Naive thymus-derived CD4-positive, alpha-beta T cell (primary cell): Measurements from ENCODE around the gene SH3YL1. TPM values are rescaled to one million over a fixed set of nuclear protein-coding genes. Genes with fewer than 3 reads are reported as not detected.
A peak's percentile ranks its signal among the peaks of the same experiment; 100 is the strongest.

ENCODE experiments used
- ATAC-seq: fragments of 150-1000 bp; cut with Tn5 transposase; 2 replicates; pipeline ENCODE4 v1.10.0; 2021; ENCODE audit warnings: mild to moderate bottlenecking, moderate library complexity
- CTCF ChIA-PET: fragments of 350-600 bp; sonication (Branson Sonifier 250); formaldehyde crosslinking; loops from one replicate; lab custom pipeline; 2021; ENCODE audit warnings: antibody characterized with exemption; lab: Charles Lee
- POLR2A ChIA-PET: fragments of 350-600 bp; sonication (Branson Sonifier 250); formaldehyde crosslinking; loops from one replicate; lab custom pipeline; 2021; ENCODE audit warnings: antibody characterized with exemption, inconsistent platforms; lab: Charles Lee
- DNase-seq, 9 donors: peaks; one replicate each; pipeline versions ENCODE4 v3.0.0 to v3.0.0-alpha.2; 2020 to 2022; ENCODE audit warnings: mixed read lengths in 1 of 9
- H3K27ac ChIP-seq: one replicate; pipeline ENCODE4 v1.7.0; 2013; ENCODE audit warnings: mild to moderate bottlenecking, low read depth, low read length, moderate library complexity
- H3K27me3 ChIP-seq, 2 donors: one replicate each; pipeline ENCODE4 v1.7.0; 2013; ENCODE audit warnings: low read length in 2 of 2, mild to moderate bottlenecking in 2 of 2, moderate library complexity in 2 of 2; ENCODE audit not compliant: control insufficient read depth in 2 of 2, insufficient read depth in 2 of 2
- H3K36me3 ChIP-seq, 3 experiments: 1 replicate in 2 of 3; 2 replicates in 1 of 3; pipeline ENCODE4 v1.7.0; 2013; ENCODE audit warnings: low read length in 3 of 3, mild to moderate bottlenecking in 3 of 3, moderate library complexity in 1 of 3; ENCODE audit not compliant: insufficient read depth in 3 of 3, control insufficient read depth in 2 of 3
- H3K4me1 ChIP-seq, 2 donors: one replicate each; pipeline ENCODE4 v1.7.0; 2013; ENCODE audit warnings: low read length in 2 of 2, mild to moderate bottlenecking in 2 of 2, moderate library complexity in 1 of 2; ENCODE audit not compliant: control insufficient read depth in 2 of 2, insufficient read depth in 2 of 2
- H3K4me3 ChIP-seq: 2 replicates; pipeline ENCODE4 v1.7.0; 2013; ENCODE audit warnings: mild to moderate bottlenecking, low read length
- H3K9me3 ChIP-seq, 3 experiments: 1 replicate in 2 of 3; 2 replicates in 1 of 3; pipeline ENCODE4 v1.7.0; 2013; ENCODE audit warnings: low read length in 3 of 3; ENCODE audit not compliant: control insufficient read depth in 2 of 3
- H3K27ac Mint-ChIP-seq, 9 donors: one replicate each; pipeline ENCODE4 v1.8.0; 2020 to 2022; ENCODE audit warnings: mixed read lengths in 9 of 9, mild to moderate bottlenecking in 8 of 9, moderate library complexity in 5 of 9, inconsistent platforms in 2 of 9
- H3K27me3 Mint-ChIP-seq, 5 donors: one replicate each; pipeline ENCODE4 v1.8.0; 2021 to 2022; ENCODE audit warnings: mixed read lengths in 5 of 5, mild to moderate bottlenecking in 1 of 5
- H3K36me3 Mint-ChIP-seq, 5 donors: one replicate each; pipeline ENCODE4 v1.8.0; 2020 to 2022; ENCODE audit warnings: mixed read lengths in 5 of 5, mild to moderate bottlenecking in 3 of 5, inconsistent platforms in 1 of 5
- H3K4me1 Mint-ChIP-seq, 7 donors: one replicate each; pipeline ENCODE4 v1.8.0; 2020 to 2022; ENCODE audit warnings: mixed read lengths in 7 of 7, mild to moderate bottlenecking in 3 of 7, inconsistent platforms in 1 of 7
- H3K4me3 Mint-ChIP-seq, 10 donors: one replicate each; pipeline ENCODE4 v1.8.0; 2020 to 2022; ENCODE audit warnings: mild to moderate bottlenecking in 10 of 10, mixed read lengths in 10 of 10, moderate library complexity in 6 of 10, inconsistent platforms in 2 of 10
- H3K9me3 Mint-ChIP-seq, 11 donors: one replicate each; pipeline ENCODE4 v1.8.0; 2020 to 2022; ENCODE audit warnings: mixed read lengths in 11 of 11, mild to moderate bottlenecking in 4 of 11, inconsistent platforms in 1 of 11, moderate library complexity in 1 of 11
- intact Hi-C, 2 donors: fragments of 100-400 bp; cut with micrococcal nuclease; formaldehyde crosslinking; loops; one replicate each; pipeline ENCODE4 v1.15.1; 2023
- polyA plus RNA-seq, 2 donors: library from polyadenylated mRNA; unstranded; fragments of 300-500 nt; fragmentation: Illumina TruSeq; gene quantifications; one replicate each; pipeline ENCODE4 v1.2.3, GENCODE V29; 2021
- total RNA-seq, 6 experiments: library from RNA in 5 of 6; stranded (reverse) in 5 of 6; gene quantifications; 1 replicate in 5 of 6; 2 replicates in 1 of 6; pipeline ENCODE4 v1.2.3 and lab custom pipeline; 2021 to 2026

The SH3YL1 gene
- total and polyA plus RNA-seq, 7 experiments from 2014 or later = 16.5 to 94.1 (median 52.2) TPM

- peaks cover 0 to 37% (median 0%) of the 10 kb centered on the region in 3 experiments for H3K36me3 ChIP-seq
Measured at GRCh38 chr2:223451-223850, 40.4 kb downstream of the SH3YL1 start.

DNA sequence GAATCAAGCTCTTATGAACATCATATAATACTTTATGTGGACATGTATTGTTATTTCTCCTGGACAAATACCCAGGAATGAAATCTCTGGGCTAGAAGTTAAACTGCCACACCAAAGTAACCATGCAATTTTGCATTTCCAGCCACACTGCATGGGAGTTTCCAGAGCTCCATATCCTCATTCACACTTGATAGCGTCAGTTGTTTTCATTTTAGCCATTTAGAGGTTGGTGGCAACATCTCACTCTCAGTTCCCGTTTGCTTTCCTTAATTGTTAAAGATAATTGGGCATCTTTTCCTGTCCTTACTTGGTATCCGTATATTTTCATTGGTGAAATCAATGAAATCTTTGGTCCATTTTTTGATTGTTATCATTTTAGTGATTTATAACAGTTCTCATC is 47.8 kb downstream of the SH3YL1 start:
- Histone ChIP-seq H3K9me3 (no peaks in the 10 kb centered on the region), H3K27me3 (no peaks in the 10 kb centered on the region), H3K4me1 (no peaks in the 10 kb centered on the region), H3K27ac (no peak overlapping the region), H3K4me3 (no peak overlapping the region), H3K36me3 (peaks cover 0 to 20% (median 0%) of the 10 kb centered on the region in 3 experiments)
- ATAC-seq = no peak
- Mint-ChIP-seq H3K9me3 (peaks cover 0 to 6% (median 0%) of the 10 kb centered on the region in 11 donors), H3K27me3 (peaks cover 0 to 11% (median 5%) of the 10 kb centered on the region in 5 donors), H3K4me1 (no peaks in the 10 kb centered on the region), H3K4me3 (no peak overlapping the region), H3K27ac (peak overlapping the region in 1 of 9 donors; percentile 32), H3K36me3 (peaks cover 0 to 24% (median 19%) of the 10 kb centered on the region in 5 donors)
- no peak for DNase-seq
- intact Hi-C loops = loop anchor here in 1 of 2 donors (5.0 kb wide), 1 partner anchor 39 kb away; no protein-coding TSS in a partner anchor
- ChIA-PET CTCF (no interaction called here), POLR2A (no interaction called here)

More at GRCh38 chr2:223451-223850, 40.4 kb downstream of the SH3YL1 start:
- POLR2A ChIA-PET = no interaction called here
- H3K4me3 ChIP-seq = no peak overlapping the region
- peaks cover 0 to 8% (median 0%) of the 10 kb centered on the region in 7 donors for H3K4me1 Mint-ChIP-seq
- DNase-seq (no peak), ATAC-seq (no peak)
- H3K27ac ChIP-seq = no peak overlapping the region
- no peak overlapping the region for H3K4me3 Mint-ChIP-seq
- no peaks in the 10 kb centered on the region for H3K9me3 Mint-ChIP-seq
- CTCF ChIA-PET = no interaction called here
- intact Hi-C loops = no loop called here
- H3K27me3 Mint-ChIP-seq = no peaks in the 10 kb centered on the region
- no peaks in the 10 kb centered on the region for H3K27me3 ChIP-seq
- H3K27ac Mint-ChIP-seq = peak overlapping the region in 1 of 9 donors; percentile 26
- H3K36me3 Mint-ChIP-seq = peaks cover 9 to 63% (median 40%) of the 10 kb centered on the region in 5 donors
- H3K4me1 ChIP-seq = peaks cover 0 to 10% of the 10 kb centered on the region in 2 donors
- H3K9me3 ChIP-seq = no peaks in the 10 kb centered on the region

DNA sequence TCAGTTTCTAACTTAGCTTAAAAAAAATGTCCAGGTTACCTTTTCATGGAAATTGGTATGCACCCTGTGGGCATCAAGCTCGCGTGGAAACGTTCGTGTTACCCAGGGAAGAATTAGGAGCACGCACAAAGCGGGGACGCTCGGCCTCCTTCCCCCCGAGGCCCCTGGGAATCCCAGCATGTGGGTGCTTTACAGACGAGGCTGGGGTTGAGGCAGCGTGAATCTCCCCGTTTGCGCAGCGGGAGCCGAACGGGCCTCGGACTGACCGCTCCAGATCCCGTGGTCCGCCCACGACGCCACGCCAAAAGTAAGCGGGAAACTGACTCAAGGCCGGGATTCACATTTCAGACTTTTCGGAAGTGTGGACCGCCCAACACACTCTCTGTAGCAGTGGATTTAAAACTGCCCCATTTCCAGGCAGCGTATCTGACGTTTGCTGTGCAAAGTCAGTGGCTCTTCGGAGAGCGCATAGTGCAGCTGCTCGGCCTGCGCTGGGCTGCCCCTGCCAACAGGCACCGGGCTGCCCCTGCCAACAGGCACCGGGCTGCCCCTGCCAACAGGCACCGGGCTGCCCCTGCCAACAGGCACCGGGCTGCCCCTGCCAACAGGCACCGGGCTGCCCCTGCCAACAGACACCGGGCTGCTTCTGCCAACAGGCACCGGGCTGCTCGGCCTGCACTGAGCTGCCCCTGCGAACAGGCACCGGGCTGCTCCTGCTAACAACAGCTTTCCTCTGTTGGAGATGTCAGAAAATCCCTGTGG is 49.7 kb downstream of the SH3YL1 start:
- intact Hi-C loops = no loop called here
- no peak overlapping the region for H3K4me3 ChIP-seq
- no peaks in the 10 kb centered on the region for H3K9me3 ChIP-seq
- ChIA-PET POLR2A (interaction anchor here (1.3 kb wide), 1 partner anchor 42 kb away, joined by 3 read pairs; no protein-coding TSS in a partner anchor), CTCF (interaction anchor here (0.7 to 1.2 kb wide), 2 partner anchors 11 to 38 kb away, joined by 3 read pairs; no protein-coding TSS in a partner anchor)
- no peak overlapping the region for H3K4me3 Mint-ChIP-seq
- peaks cover 0 to 11% (median 0%) of the 10 kb centered on the region in 7 donors for H3K4me1 Mint-ChIP-seq
- no peak overlapping the region for H3K27ac ChIP-seq
- peaks cover 0 to 3% of the 10 kb centered on the region in 2 donors for H3K4me1 ChIP-seq
- peaks cover 4 to 11% (median 5%) of the 10 kb centered on the region in 5 donors for H3K27me3 Mint-ChIP-seq
- peaks cover 0 to 24% (median 14%) of the 10 kb centered on the region in 5 donors for H3K36me3 Mint-ChIP-seq
- DNase-seq (no peak), ATAC-seq (no peak)
- H3K36me3 ChIP-seq = peaks cover 0 to 14% (median 0%) of the 10 kb centered on the region in 3 experiments
- H3K27ac Mint-ChIP-seq = no peak overlapping the region
- peaks cover 0 to 7% (median 0%) of the 10 kb centered on the region in 11 donors for H3K9me3 Mint-ChIP-seq
- no peaks in the 10 kb centered on the region for H3K27me3 ChIP-seq

- POLR2A ChIA-PET = interaction anchor here (1.2 kb wide), 1 partner anchor 35 kb away, joined by 3 read pairs; no protein-coding TSS in a partner anchor
- Mint-ChIP-seq H3K4me1 (peaks cover 0 to 27% (median 5%) of the 10 kb centered on the region in 7 donors), H3K9me3 (peaks cover 0 to 11% (median 1%) of the 10 kb centered on the region in 11 donors), H3K27me3 (peaks cover 4 to 11% (median 5%) of the 10 kb centered on the region in 5 donors), H3K27ac (peak overlapping the region in 1 of 9 donors; percentile 22), H3K36me3 (peaks cover 0 to 4% (median under 1%) of the 10 kb centered on the region in 5 donors), H3K4me3 (no peak overlapping the region)
- CTCF ChIA-PET = no interaction called here
- intact Hi-C loops = no loop called here
- Histone ChIP-seq H3K27ac (no peak overlapping the region), H3K4me3 (no peak overlapping the region), H3K4me1 (peaks cover 0 to 3% of the 10 kb centered on the region in 2 donors), H3K36me3 (no peaks in the 10 kb centered on the region), H3K27me3 (no peaks in the 10 kb centered on the region), H3K9me3 (no peaks in the 10 kb centered on the region)
- DNase-seq = no peak
- ATAC-seq = no peak
Measured at GRCh38 chr2:211486-212184, 52.2 kb downstream of the SH3YL1 start.

DNA sequence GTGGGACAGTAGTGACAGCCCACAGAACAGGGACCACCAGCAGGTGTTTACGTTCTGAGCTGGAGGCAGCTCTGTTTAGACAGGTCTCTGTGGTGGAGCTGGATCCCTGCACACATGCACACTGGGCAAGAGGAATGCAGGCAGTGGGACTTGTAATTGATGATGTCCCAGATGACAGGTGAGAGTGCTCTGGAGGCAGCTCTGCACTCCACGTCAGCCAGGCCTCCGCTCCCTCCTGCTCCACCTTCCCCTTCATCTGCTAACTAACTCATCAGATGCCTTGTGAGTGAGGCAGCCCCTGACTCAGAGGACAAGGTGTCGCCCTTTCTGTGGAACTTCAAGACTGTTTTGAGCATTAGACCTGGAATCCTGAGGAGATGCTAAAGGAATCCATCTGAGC is 53.2 kb downstream of the SH3YL1 start:
- CTCF ChIA-PET = no interaction called here
- no peaks in the 10 kb centered on the region for H3K9me3 ChIP-seq
- Mint-ChIP-seq H3K27me3 (peaks cover 4 to 11% (median 5%) of the 10 kb centered on the region in 5 donors), H3K9me3 (peaks cover 0 to 11% (median 4%) of the 10 kb centered on the region in 11 donors), H3K4me3 (no peak overlapping the region), H3K27ac (peak overlapping the region in 1 of 9 donors; percentile 79), H3K4me1 (peaks cover 0 to 29% (median 5%) of the 10 kb centered on the region in 7 donors), H3K36me3 (peaks cover 0 to 4% (median 0%) of the 10 kb centered on the region in 5 donors)
- peaks cover 0 to 3% of the 10 kb centered on the region in 2 donors for H3K4me1 ChIP-seq
- intact Hi-C loops = no loop called here
- H3K36me3 ChIP-seq = no peaks in the 10 kb centered on the region
- ATAC-seq = no peak
- no peaks in the 10 kb centered on the region for H3K27me3 ChIP-seq
- H3K4me3 ChIP-seq = no peak overlapping the region
- POLR2A ChIA-PET = no interaction called here
- H3K27ac ChIP-seq = no peak overlapping the region
- DNase-seq = no peak

GRCh38 chr2:209470-209869 is 54.4 kb downstream of the SH3YL1 start:
- H3K27me3 ChIP-seq = no peaks in the 10 kb centered on the region
- H3K36me3 ChIP-seq = no peaks in the 10 kb centered on the region
- H3K9me3 ChIP-seq = no peaks in the 10 kb centered on the region
- Mint-ChIP-seq H3K27ac (peak overlapping the region in 6 of 9 donors; percentile 2 to 84 (median 36)), H3K4me1 (peaks cover 0 to 30% (median 8%) of the 10 kb centered on the region in 7 donors), H3K9me3 (peaks cover 0 to 14% (median 4%) of the 10 kb centered on the region in 11 donors), H3K36me3 (peaks cover 0 to 4% (median 1%) of the 10 kb centered on the region in 5 donors), H3K4me3 (no peak overlapping the region), H3K27me3 (peaks cover 4 to 10% (median 5%) of the 10 kb centered on the region in 5 donors)
- CTCF ChIA-PET = no interaction called here
- no peak for DNase-seq
- intact Hi-C loops = no loop called here
- H3K4me1 ChIP-seq = peaks cover 0 to 3% of the 10 kb centered on the region in 2 donors
- no peak for ATAC-seq
- no peak overlapping the region for H3K4me3 ChIP-seq
- H3K27ac ChIP-seq = no peak overlapping the region
- POLR2A ChIA-PET = no interaction called here
